GM21619 (cell line): ENCODE measurements around the gene MXI1.
"Not testable (repeated sequence)": the region's sequence is repeated elsewhere in the genome, so short reads cannot be mapped to it uniquely, and the experiment has no call there.

Experiments used
- ATAC-seq: cut with Tn5 transposase; IDR thresholded peaks from one replicate; pipeline ENCODE4 v1.9.1; 2021; ENCODE audit not compliant: unreplicated experiment

Gene MXI1

DNA sequence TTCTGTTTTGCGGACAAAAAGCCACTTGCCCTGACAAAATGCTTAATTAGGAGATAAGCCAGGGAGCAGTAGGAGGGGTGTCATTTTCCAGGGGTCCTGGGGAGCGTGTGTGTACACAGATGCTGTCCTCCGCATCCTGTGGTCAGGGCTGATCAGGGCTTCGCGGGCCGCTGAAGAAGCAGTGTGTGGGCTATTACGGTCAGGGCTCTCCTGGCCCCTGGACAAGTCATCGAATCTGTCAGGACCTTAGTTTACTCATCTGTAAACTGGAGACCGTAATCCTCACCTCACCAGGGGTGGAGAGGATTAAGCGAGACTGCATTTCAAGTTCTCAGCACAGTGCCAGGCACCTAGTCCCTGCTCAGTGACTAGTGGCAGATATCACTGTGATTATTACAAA lies 26.0 kb upstream of the MXI1 start:
- no peak for ATAC-seq

DNA sequence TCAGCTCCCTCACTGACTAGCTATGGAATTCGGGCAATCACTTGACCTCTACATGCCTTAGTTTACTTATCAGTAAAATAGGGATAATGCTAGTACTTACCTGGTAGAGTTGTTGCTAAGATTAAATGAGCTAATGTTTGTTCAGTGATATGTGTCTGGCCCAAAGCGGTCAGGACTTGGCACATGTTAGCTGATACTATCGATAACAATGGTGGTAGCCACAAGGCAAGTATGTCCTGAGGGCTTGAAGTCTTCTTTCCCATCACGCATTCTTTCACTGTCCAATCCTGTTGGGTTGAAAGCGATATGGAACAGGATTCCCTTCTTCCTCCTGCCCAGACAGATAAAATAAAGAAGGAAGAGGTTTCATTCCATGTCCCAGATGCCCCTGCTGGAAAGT lies 25.5 kb upstream of the MXI1 start:
- no peak for ATAC-seq

DNA sequence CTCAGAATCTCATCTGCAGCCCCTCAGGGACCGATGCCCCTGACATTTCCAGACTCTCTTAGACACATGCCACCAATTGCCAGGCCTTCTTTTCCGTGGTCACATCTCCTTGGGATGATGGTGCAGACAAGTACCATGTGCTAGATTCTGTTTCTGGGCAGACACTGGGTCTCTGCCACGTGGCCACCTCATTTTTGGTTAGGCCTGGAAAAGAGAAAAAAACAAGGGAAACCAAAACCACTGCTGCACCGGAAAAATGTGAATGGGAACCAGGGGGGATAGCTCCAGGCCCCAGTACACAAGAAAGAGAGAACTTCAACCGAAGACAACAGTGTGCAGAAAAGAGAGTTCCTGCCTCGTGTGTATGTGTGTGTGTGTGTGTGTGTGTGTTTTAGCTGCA lies 23.0 kb upstream of the MXI1 start:
- no peak for ATAC-seq

DNA sequence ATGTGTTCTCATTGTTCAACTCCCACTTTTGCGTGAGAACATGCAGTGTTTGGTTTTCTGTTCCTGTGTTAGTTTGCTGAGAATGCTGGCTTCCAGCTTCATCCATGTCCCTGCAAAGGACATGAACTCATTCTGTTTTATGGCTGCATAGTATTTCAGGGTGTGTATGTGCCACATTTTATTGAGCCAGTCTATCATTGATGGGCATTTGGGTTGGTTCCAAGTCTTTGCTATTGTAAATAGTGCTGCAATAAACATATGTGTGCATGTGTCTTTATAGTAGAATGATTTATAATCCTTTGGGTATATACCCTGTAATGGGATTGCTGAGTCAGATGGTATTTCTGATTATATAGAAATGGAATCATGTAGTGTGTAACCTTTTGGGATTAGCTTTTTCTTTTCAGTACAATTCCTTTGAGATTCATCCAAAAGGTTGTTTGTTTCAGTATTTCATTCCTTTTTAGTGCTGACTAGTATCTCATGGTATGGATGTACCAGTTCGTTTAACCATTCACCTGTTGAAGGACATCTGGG lies 21.7 kb upstream of the MXI1 start:
- ATAC-seq = not testable (repeated sequence)

DNA sequence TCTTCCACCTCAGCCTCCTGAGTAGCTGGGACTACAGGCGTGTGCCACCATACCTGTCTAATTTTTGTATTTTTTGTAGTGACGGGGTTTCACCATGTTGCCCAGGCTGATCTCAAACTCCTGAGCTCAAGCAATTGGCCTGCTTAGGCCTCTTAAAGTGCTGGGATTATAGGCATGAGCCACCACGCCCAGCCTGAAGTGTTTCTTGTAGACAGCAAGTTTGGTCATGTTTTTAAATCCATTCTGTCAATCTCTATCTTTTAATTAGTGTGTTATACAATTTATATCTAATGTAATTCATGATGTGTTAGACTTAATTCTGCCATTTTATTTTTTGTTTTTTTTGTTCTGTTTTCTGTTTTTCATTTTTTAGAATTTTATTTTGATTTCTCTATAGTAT lies 17.2 kb upstream of the MXI1 start:
- ATAC-seq = no peak

DNA sequence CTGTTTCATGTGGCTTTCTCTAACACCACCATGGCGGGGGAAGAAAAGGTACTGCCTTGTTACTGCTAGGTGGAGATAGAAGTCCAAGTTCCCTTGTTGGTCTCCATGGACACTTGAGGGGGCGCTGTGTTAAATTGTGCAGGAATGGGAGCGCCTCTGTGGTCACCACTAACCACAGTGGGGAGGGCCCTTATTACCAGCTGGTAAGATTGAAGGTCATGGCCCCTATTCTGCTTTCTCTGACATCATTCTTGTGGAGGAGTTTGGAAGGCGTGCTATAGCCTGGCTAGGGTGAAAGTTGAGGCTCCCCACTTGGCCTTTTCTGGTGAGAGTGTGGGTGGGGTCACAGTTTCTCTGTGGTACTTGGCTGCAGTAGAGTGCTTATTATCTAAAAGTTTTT lies 14.9 kb upstream of the MXI1 start:
- no peak for ATAC-seq

DNA sequence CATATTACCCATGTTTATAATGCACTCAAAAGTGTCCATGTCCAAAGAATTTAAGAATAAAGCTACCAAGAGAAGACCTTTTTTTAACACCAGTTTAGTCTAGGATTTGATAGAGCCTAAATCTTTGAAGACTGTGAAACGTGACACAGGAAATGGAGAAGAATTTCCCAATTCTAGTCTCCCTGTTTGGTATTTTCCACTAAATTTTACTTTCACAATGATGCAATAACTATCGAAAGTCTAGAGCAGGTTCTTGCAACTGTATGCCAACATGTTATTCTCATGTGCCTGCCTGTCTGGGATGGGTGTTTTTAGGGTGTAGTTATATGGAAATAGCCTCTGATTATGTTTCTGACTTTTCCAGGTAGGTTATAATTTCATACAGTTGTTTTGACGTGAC lies 6.9 kb upstream of the MXI1 start:
- ATAC-seq = no peak

DNA sequence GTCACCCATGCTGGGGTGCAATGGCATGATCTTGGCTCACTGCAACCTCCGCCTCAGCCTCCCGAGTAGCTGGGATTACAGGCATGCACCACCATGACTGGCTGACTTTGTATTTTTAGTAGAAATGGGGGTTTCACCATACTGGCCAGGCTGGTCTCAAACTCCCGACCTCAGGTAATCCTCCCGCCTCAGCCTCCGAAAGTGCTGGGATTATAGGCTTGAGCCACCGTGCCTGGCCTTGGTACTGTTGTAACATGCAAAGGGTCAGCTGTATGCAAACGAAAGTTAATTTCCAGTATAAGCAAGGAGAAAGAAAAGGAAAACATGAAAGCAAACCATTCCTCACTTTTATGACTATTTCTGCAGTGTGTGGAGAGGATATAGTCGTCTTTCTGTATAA lies 6.4 kb upstream of the MXI1 start:
- not testable (repeated sequence) for ATAC-seq

DNA sequence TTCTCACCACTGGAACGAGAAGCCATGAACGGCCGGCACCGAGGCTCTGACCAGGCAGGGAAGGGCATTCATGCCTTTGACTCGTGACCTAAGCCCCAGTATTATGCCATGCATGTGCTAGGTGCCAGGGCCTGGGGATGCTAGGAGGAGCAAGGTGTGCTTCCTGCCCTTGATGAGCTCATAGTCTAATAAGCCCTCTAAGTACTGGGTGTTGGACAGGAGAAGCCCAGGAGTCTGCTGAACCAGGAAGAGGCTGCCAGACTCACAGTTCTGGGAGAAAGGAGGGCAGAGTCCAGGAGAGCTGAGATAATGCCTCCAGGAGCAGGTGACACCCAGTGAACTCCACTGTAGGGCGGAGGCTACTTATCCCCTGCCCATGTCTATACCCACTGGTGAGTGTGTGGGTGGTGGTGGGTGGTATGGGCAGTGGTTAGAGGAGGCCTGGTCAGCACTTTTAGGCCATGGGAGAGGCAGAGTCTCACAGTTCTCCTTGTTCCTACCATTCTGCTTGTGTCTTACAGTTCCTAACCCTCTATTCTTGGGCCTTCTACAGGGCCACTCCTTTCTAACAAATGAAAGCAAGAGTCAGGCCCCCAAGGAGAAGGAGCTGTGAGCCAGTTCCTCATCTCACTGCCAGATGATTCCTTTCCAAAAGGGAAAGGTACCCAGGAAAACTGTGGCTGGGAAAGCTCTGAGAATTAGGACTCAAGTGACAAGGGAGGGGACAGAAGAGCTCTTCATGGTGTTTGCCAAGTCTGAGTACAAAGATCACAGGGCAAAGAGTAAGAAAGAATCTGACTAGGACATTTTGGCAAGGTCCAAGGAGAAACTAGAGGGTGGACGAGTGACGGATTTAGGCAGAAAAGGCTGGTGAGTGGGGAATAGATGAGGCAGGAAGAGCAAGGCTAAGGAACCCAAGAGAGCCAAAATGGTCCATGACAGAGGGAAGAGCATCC lies 3.6 kb upstream of the MXI1 start:
- no peak for ATAC-seq

DNA sequence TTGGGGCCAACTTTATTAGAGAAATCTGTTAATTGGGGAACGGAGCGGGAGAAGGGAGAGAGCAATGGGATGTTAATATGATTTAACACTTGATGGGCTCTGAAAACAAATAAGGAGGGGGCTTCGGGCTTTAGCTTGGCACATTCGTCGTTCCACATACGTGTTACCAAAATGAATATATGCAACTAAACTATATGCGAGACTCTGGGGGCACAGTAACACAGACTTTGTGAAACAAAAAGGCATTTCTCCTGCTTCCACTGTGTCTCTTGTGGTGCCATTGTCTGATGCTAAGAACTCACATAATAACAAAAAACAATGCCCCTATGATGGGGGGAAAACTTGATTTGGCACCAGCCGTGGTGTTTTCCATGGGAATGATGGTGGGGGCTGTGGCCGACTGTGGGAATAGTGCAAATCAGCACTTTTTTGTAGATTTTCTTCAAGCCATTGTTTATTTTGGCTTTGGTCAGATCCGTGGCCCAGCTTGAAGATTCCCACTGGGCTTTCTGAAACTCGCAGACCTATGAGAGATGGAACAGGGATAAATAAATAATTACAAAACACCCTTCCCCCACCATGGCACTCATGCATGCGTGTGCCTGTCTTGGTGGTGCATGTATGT lies 2.2 kb upstream of the MXI1 start:
- ATAC-seq = no peak

DNA sequence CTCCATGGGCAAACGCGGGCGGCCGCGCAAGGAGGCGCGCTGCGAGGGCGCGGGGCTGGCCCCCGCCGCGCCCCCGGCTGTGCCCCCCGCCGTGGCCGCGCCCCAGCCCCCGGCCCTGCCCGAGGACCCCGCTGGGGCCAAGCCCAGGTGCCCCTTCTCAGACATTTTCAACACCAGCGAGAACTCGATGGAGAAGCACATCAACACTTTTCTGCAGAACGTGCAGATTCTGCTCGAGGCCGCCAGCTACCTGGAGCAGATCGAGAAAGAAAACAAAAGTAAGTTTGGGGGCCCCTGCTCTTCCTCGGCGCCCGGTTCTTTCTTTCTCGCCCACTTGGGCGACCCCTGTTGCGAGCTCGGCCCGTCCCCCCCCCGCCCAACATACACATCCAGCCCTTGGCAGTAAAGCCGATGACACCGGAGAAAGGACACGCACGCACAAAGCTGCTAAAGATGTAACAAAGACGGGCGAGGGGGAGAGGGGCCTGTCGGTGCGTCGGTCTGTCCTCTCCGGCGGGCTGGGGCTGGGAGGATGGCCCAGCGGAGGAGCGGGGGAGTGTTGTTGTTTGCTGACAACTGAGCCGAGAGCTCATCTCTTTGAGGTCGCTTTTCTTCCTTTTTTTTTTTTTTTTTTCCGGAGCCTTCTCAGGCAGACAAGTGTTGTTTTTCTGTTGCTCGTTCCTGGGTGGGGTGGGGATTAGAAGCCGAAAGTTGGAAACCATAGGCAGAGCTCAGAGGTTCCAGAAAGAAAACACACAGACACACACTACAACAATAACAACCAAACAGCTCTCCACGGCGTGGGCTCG lies 604 bp downstream of the MXI1 start:
- no peak for ATAC-seq

DNA sequence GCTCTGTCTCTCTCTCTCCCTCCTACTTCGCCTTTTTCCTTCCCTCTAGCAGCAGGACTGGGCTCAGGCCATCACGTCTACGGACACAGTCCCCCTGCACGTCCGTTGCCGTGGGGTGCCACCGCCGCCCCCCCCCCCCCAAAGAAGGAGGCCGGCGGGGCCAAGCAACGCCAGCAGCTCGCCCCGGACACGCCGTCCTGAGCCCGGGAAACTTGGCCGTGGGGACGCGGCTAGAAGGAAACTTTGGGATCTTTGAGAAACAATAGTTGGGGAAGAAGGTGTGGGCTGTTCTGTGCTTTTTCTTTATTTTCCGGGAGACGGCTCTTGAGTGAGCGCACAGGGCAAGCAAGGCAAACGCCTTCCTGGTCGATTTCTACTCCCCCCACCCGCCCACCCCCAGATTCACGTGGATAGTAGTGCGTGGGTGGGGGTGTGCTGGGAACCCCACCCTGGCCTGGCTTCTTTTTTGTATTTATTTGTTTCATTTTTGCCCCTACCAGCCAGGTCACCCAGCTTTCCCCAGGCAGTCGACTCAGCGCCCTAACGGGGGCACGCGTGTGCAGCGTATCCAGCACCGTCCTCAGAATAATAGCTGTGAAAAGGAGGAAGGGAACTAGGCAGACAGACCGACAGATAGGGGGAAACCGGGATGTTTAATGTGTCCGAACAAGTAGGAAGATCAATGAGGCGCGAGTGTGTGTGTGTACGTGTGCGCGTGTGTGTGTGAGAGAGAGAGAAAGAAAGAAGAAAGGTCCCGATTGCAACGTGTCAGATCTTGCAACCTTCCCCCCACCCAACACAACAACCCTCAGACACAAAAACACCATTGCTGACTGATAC lies 1.4 kb downstream of the MXI1 start:
- no peak for ATAC-seq

DNA sequence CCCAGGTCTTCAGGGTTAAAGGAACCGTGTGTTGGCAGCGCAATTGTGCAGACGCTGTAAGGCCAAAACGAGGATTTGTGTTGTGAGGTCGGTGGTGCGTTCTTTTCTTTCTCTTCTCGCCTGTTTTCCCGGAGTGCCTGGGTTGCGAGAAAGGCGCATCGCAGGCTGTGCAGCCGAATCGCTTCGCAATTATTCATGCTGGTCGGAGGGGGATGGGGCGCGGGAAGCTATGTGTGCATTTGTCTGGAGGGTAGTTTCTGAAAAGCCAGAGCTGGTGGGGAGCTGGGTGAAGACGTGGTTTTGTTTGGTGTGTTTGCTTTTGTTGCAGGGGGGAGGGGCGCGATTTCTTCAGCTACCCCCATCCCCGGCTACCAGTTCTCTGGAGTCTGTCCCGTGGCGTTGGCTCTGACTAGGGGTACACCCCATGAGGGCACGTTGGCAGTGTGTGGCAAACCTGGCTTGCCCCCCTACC lies 2.1 kb downstream of the MXI1 start:
- ATAC-seq = no peak

DNA sequence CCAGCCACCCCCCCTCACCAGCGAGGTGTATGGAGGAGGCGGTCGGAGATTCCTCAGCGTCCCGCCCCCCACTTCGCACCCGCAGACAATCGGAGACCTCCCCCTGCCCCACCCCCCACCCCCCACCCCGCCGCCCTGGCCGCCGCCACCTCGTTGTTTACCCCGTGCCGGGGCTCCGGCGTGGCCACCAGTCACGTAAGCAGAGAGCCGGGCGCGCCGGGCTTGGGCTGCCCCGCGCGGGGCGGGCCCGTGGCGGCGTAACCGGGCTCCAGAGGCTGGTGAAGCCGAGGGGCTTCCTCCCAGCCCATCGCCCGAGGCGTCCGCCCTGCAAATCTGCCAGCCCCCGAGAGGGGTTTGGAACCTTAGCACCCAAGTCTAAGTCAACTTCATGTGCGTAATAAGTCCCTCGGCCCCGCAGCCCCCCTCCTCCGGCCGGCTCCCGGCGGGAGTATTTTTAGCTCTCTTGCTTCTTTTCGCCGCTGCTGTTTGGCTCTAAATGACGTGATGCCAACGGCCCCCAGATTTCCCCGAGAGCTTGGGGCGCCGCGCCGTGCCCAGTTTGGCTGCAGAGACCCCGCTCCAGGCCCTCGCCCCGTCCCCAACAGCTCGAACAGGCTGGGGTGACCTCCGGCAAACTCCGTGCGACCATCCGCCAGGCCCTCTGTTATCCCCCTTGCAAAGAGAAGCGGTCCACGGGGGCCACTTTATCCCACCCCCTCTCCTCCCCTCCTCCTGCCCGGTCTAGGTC lies 2.7 kb downstream of the MXI1 start:
- no peak for ATAC-seq

DNA sequence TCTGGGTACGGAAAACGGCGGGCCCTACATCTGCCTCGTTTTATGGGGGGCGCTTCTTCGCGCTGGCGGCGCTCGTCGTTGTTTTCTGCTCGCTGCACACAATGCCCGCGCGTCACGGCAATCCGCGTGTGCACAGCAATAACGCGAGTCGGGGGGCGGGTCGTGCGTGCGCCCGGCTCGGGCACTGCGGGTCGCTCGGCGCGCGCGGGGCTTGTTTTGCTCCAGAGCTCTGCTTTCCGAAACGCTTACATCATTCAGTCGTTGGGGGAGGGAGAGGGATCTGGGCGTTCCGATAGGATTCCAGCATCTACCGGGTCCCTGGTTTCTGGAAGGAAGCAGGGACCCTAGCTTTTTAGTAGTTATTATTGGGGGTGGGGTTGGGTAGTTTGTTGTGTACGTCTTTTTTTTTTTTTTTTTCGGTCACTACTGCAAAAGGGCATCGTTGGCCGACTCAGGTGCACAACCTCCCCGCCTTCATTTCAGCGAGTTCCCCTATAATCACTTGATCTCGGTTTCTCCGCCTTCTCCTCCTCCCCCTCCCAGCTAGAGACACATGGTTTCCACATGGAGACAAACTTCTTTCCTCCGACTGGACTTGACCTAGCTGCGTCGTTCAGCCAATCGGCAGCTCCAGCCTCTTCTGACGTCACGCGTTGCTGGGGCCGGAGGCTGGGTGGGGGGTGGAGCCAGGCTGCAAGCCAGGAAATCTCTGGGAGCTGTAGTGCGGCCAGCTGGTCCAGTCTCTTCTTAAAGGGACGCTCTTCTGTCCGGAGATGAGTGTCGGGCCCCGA lies 3.5 kb downstream of the MXI1 start:
- ATAC-seq = peak; percentile 63

DNA sequence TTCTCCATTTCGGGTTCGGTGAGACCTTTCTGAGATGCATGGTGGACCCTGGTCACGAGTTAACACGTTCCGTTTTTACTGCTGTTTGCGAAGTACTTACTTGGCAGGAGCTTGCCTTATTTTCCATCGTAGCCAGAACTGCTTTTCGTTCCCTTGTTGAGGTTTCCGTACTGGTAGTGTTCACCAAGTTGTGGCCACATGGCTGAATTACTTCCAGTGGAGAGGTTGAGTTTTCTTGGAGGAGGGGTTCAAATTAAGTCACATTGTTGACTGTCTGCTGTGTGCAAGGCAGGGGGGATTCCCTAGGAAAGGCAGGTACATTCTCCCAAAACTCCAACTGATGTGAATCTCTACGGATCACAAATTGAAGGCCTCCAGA lies 4.0 kb downstream of the MXI1 start:
- no peak for ATAC-seq

DNA sequence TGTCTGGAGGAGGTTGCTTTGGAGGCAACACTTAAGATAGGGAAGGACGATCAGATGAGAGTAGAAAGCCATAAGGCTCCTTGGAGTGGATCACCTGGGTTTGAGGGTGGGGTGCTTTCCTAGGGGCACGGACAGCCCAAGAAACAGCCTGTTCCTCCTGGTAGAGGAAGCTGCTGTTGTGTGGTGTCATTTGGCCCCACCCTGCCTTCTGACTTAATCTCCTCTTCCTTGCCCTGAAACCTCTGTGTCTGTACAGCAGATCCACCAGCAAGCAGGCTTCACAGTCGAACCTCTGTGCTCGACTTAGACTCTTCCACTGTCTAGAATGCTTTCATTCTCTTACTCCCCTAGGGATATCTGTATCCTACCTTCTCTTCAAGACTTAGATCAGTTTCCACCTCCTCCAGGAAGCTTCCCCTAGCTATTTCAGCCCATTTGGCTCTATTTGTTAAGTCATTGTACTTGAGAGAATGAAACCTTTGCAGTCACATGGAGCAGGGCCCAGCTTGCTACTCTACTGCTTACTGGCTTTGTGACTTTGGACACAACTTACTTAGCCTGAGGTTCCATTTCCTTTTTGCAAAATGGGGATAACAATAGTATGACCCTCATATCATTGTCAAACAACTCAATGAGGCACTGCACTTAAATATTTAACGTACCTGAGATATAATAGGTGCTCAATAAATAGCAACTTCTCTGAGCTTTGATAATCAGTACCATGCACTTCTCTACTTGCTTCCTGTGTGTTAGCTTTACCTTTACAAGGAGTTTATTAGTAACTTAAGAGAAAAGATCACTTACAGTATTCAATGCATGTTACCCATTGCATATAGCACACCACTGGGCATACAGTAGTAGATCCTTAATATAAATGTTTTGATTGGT lies 5.0 kb downstream of the MXI1 start:
- no peak for ATAC-seq

DNA sequence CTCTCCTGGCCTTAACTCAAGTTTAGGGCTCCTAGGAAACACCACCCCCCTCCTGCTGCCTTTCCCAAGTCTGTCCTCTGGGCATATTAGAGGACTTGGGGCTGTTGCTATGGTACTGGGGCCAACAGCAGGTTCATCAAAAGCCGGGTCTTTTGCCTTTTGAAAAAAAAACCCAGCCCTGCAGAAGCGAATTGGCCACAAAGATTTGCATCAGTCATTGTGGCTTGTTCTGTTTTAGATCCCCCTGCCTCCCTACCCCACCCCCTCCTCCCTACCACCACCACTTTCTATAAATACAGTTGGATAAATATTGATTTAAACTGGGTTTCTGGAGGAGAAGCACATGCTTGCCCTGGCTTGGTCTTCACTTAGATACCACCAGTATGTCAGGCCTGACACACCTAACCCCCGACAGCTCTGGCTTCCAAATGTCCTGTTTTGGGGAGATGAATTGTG lies 7.0 kb downstream of the MXI1 start:
- ATAC-seq = no peak
